GM12872 (cell line): ENCODE results near the gene GTF3C5.
"Not testable (repeated sequence)": the region's sequence is repeated elsewhere in the genome, so short reads cannot be mapped to it uniquely, and the experiment has no call there.

Experiments
- CTCF ChIP-seq: IDR thresholded peaks from 3 replicates; pipeline ENCODE4 v1.5.1; 2011; ENCODE audit warnings: low read depth, mild to moderate bottlenecking, low read length, moderate library complexity; ENCODE audit not compliant: insufficient read depth

Gene GTF3C5

GRCh38 chr9:133057553-133057952 is 26.8 kb downstream of the GTF3C5 start:
- TF ChIP-seq CTCF = no peak

- no peak for TF ChIP-seq CTCF
Observed at GRCh38 chr9:133058071-133058470, 27.3 kb downstream of the GTF3C5 start.

GRCh38 chr9:133058550-133059320 is 27.9 kb downstream of the GTF3C5 start:
- no peak for TF ChIP-seq CTCF

- no peak for TF ChIP-seq CTCF
Observed at GRCh38 chr9:133059623-133060022, 28.8 kb downstream of the GTF3C5 start.

GRCh38 chr9:133060417-133060841 is 29.6 kb downstream of the GTF3C5 start:
- no peak for TF ChIP-seq CTCF

- not testable (repeated sequence) for TF ChIP-seq CTCF
Observed at GRCh38 chr9:133061764-133062145, 31.0 kb downstream of the GTF3C5 start, which contains the start of gene CEL. Gene CEL, plus strand, starts transcription at chr9:133061981. Its CDS starts 22 bp downstream, at chr9:133062003.

GRCh38 chr9:133063159-133063499 is 32.3 kb downstream of the GTF3C5 start:
- TF ChIP-seq CTCF = no peak
